ENCODE data around the gene CSAD. TPM values are rescaled to one million over a fixed set of nuclear protein-coding genes. Genes with fewer than 3 reads are reported as not detected.

CSAD gene
- total RNA-seq, 2 experiments from 2014 or later = 25.8 to 26.9 TPM

DNA sequence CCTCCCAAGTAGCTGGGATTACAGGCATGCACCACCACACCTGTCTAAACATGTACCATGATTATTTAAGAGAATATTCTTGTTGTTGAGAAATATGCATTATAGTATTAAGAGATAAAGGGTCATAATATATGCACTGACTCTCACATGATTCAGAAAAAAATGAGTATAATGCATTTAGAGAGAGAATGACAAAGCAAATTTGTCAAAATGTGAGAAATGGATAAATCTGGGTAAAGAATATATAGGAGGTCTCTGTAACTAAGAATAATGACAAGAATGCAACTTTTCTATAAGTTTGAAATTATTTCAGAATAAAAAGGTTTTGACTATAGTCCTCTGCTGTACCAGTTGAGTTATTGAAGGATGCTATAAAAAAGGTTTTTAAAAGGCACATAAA, 28.3 kb downstream of the CSAD start:
- no TSS peak for BruUV-seq (replicated peaks)
- no peaks in the 10 kb centered on the region for H3K79me2 ChIP-seq (ENCODE audit: insufficient read depth, low read depth, low read length)
- no peak overlapping the region for H3K4me3 ChIP-seq (ENCODE audit: low read depth, low read length, poor library complexity, severe bottlenecking)
- H2AFZ ChIP-seq (ENCODE audit: low read length) = no peak overlapping the region
- CTCF ChIA-PET (ENCODE audit: unreplicated experiment) = interaction anchor here (0.6 kb wide), 1 partner anchor 193 kb away, joined by 4 read pairs; no protein-coding TSS in a partner anchor
- H3K9me3 ChIP-seq (ENCODE audit: low read length) = no peaks in the 10 kb centered on the region
- H3K9me2 ChIP-seq (ENCODE audit: insufficient read depth, low read length) = no peaks in the 10 kb centered on the region
- POLR2A ChIA-PET = interaction anchor here (1.6 kb wide), 1 partner anchor 28 kb away, joined by 3 read pairs; the partner anchor contains the start of genes CSAD and ZNF740
- H3K36me3 ChIP-seq (ENCODE audit: insufficient read depth, low read length) = no peaks in the 10 kb centered on the region
- no peak for DNase-seq (ENCODE audit: low spot score)
- no peak for TF ChIP-seq EZH2phosphoT487 (IDR thresholded peaks at IDR 0.05; ENCODE audit: borderline replicate concordance, low read depth, low read length)
- TF ChIP-seq, protein P1, sequence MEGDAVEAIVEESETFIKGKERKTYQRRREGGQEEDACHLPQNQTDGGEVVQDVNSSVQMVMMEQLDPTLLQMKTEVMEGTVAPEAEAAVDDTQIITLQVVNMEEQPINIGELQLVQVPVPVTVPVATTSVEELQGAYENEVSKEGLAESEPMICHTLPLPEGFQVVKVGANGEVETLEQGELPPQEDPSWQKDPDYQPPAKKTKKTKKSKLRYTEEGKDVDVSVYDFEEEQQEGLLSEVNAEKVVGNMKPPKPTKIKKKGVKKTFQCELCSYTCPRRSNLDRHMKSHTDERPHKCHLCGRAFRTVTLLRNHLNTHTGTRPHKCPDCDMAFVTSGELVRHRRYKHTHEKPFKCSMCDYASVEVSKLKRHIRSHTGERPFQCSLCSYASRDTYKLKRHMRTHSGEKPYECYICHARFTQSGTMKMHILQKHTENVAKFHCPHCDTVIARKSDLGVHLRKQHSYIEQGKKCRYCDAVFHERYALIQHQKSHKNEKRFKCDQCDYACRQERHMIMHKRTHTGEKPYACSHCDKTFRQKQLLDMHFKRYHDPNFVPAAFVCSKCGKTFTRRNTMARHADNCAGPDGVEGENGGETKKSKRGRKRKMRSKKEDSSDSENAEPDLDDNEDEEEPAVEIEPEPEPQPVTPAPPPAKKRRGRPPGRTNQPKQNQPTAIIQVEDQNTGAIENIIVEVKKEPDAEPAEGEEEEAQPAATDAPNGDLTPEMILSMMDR (conservative IDR thresholded peaks at IDR 0.05; ENCODE audit: low read length) = no peak
- H4K20me1 ChIP-seq (ENCODE audit: insufficient read depth, low read length) = no peaks in the 10 kb centered on the region
- no peak overlapping the region for H3K27ac ChIP-seq (ENCODE audit: low read depth, low read length, poor library complexity, severe bottlenecking)
- no peaks in the 10 kb centered on the region for H3K4me1 ChIP-seq (ENCODE audit: insufficient read depth, low read length, poor library complexity, severe bottlenecking)
- intact Hi-C loops (cut with micrococcal nuclease; ENCODE audit: unreplicated experiment) = no loop called here
- H3K4me2 ChIP-seq (ENCODE audit: low read length) = no peak overlapping the region

DNA sequence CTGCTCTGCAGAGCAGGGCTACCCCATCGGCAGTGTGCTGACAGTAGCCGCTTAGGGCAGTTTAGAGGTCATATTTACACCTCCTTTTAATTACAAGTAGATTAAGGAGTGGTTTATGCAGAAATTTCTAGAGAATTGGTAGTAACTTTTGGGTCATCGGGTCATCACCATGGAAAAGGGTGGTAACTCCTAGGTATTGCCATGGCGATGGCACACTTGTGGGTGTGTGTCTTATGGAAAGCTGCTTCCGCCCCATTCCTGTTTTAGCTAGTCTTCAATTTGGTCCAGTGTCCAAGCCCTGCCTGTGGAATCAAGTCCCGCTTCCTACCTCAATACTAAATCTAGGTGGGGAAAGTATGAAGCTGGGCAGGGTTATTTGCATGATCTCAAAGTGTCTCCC, 29.7 kb downstream of the CSAD start:
- no peaks in the 10 kb centered on the region for H3K9me2 ChIP-seq (ENCODE audit: insufficient read depth, low read length)
- H3K27ac ChIP-seq (ENCODE audit: low read depth, low read length, poor library complexity, severe bottlenecking) = no peak overlapping the region
- no peak overlapping the region for H2AFZ ChIP-seq (ENCODE audit: low read length)
- no peak for DNase-seq (ENCODE audit: low spot score)
- intact Hi-C loops (cut with micrococcal nuclease; ENCODE audit: unreplicated experiment) = no loop called here
- no peaks in the 10 kb centered on the region for H3K9me3 ChIP-seq (ENCODE audit: low read length)
- H3K36me3 ChIP-seq (ENCODE audit: insufficient read depth, low read length) = no peaks in the 10 kb centered on the region
- ChIA-PET CTCF (ENCODE audit: unreplicated experiment) (no interaction called here), POLR2A (interaction anchor here (0.6 kb wide), 1 partner anchor 14 kb away, joined by 3 read pairs; no protein-coding TSS in a partner anchor)
- no TSS peak for BruUV-seq (replicated peaks)
- TF ChIP-seq EZH2phosphoT487 (IDR thresholded peaks at IDR 0.05; ENCODE audit: borderline replicate concordance, low read depth, low read length) = no peak
- TF ChIP-seq, protein P1 (conservative IDR thresholded peaks at IDR 0.05; ENCODE audit: low read length) = no peak
- no peak overlapping the region for H3K4me2 ChIP-seq (ENCODE audit: low read length)
- no peak overlapping the region for H3K4me3 ChIP-seq (ENCODE audit: low read depth, low read length, poor library complexity, severe bottlenecking)
- no peaks in the 10 kb centered on the region for H4K20me1 ChIP-seq (ENCODE audit: insufficient read depth, low read length)
- no peaks in the 10 kb centered on the region for H3K79me2 ChIP-seq (ENCODE audit: insufficient read depth, low read depth, low read length)
- H3K4me1 ChIP-seq (ENCODE audit: insufficient read depth, low read length, poor library complexity, severe bottlenecking) = no peaks in the 10 kb centered on the region

DNA sequence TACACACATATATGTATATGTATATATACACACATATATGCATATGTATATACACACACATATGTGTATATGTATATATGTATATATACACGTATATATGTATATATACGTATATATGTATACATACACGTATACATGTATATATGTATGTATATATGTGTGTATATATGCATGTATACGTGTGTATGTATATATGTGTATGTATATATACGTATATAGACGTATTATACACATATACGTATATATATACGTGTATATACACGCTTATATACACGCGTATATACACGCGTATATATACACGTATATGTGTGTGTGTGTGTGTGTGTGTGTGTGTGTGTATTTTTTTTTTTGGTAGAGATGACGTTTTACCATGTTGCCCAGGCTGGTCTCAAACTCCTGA, 33.1 kb downstream of the CSAD start:
- POLR2A ChIA-PET = no interaction called here
- Histone ChIP-seq H3K4me2 (ENCODE audit: low read length) (no peak overlapping the region), H3K4me1 (ENCODE audit: insufficient read depth, low read length, poor library complexity, severe bottlenecking) (no peaks in the 10 kb centered on the region), H3K36me3 (ENCODE audit: insufficient read depth, low read length) (no peaks in the 10 kb centered on the region), H4K20me1 (ENCODE audit: insufficient read depth, low read length) (no peaks in the 10 kb centered on the region), H3K9me2 (ENCODE audit: insufficient read depth, low read length) (no peaks in the 10 kb centered on the region), H2AFZ (ENCODE audit: low read length) (no peak overlapping the region), H3K27ac (ENCODE audit: low read depth, low read length, poor library complexity, severe bottlenecking) (no peak overlapping the region), H3K4me3 (ENCODE audit: low read depth, low read length, poor library complexity, severe bottlenecking) (no peak overlapping the region), H3K79me2 (ENCODE audit: insufficient read depth, low read depth, low read length) (no peaks in the 10 kb centered on the region), H3K9me3 (ENCODE audit: low read length) (no peaks in the 10 kb centered on the region)
- intact Hi-C loops (cut with micrococcal nuclease; ENCODE audit: unreplicated experiment) = no loop called here
- no peak for DNase-seq (ENCODE audit: low spot score)
- no peak for TF ChIP-seq EZH2phosphoT487 (IDR thresholded peaks at IDR 0.05; ENCODE audit: borderline replicate concordance, low read depth, low read length)
- TF ChIP-seq, protein P1 (conservative IDR thresholded peaks at IDR 0.05; ENCODE audit: low read length) = no peak
- CTCF ChIA-PET (ENCODE audit: unreplicated experiment) = no interaction called here
- BruUV-seq (replicated peaks) = no TSS peak

Data from OCI-LY7 (cell line).